Fibroblast of skin of right quadriceps (primary cell): ENCODE data around the gene KCNT1.

Experiments used
- DNase-seq: peaks from one replicate; pipeline ENCODE4 v3.0.0-alpha.2; 2013

Gene KCNT1

DNA sequence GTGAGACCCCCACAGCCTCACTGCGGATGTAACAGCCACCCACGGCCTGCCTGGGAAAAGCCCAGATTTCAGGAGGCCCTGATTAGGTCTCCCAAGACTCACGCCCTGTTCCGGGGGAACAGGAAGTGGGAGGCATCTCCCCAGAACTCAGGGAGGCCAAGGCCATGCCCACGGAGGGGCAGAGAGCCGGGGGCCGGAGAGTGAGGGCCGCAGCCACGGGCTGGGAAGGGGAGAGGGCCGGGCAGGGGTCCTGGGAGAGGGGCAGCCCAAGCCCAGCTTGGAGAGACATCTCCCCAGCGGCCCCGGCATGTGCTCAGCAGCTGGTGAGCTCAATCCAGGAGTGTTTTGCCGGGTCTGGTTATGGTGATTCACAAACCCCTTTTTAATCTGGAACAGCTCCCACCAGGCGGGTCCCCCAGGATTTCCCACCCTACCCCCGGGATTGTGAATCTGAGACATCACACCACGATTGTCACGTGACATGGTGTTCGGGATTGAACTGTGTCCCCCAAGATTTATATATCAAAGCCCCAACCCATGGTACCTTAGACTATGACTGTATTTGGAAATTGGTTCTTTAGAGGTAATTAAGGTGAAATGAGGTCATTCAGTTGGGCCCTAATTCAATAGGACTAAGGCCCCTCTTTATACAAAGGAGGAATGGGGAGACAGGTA is 26.6 kb downstream of the KCNT1 start:
- DNase-seq: no peak

DNA sequence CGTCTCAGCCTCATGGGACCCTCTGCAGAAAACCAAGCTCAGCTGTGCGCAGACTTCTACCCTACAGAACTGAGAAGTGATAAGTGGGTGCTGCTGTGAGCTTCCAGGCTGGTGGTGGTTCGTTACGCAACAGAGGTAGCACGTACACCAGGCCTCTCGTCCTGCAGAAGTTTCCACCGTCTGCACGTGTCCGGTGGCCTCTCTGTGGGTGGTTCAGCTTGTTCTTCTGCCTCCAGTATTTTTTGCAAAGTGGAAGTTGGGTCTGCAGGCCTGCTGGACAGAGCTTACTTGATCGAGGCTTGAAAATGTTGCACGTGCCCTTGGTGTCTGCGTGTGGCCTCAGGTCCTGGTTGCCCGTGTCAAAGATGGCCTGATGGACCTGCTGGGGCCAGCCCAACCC is 27.5 kb downstream of the KCNT1 start:
- DNase-seq: no peak

DNA sequence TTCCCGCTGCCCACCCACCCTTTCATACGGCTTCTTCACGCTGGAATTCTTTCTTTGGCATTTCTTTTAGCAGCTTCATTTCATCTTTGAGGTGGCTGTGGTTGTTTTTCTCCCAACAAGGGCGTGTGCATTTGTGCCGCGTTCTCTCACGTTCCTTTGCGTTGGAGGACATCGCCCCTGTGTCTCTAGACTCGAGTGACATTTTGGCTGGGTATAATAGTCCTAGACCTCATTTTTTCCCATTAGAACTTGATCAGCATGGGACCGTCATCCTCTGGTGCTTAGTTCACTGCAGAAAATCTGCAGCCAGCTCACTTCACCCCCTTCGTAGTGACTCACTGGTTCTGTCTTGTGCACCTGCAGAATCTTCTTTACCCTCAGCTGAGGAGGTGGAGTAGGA is 29.5 kb downstream of the KCNT1 start:
- DNase-seq: no peak

DNA sequence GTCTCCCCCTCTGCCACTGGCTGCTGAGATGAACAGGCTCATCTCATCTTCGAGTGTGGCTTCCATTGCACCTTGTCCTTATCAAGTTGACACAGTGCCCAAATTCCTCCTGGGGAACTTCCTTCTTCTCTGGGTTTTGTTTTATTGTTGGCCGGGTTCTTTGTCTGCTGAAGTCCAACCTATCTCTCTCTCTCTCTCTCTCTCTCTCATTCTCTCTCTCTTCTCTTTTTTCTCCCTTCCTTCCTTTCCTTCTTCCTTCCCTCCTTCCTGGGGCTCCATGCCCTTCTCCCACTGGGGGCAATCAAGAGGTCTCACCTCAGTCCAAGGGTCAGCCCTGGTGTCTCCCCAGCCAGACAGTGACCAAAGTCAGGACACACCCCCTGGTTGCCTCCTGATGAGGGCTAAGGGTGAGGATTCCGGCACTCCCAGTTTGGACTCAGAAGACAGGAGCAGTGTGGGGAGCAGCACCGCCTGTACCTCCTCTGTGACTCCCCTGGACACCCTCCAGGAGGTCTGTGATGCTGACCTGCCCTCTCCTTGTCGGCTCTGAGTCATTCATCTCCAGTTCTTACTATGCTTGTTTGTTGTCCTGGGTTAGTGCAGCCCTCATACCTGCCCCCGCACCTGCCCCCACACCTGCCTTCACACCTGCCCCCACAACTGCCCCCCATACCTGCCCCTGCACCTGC is 30.7 kb downstream of the KCNT1 start:
- no peak for DNase-seq

DNA sequence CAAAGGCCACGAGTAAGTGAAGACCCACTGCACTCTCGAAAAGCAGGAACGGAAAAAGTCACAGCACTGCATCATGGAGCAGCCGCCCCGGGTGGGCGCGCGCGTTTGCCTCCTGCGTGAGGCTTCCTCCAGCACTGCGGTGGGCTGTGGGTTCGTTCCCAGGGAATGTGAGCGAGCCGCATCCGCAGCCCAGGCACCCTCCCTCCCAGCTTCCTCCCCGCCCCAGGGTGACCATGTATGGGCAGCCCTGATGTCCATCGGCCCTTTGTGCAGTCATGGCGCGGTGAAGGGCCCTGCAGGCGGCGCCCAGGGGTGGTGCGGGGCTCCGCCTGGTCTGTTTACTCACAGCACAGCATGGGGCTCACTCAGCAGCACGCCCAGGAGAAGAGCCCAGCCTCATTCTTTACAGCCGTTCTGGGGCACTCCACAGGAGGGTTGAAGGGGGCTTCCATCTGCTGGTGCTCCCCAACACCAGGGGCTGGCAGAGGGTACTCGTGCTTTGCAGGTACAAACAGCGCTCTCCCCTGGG is 32.7 kb downstream of the KCNT1 start:
- no peak for DNase-seq

DNA sequence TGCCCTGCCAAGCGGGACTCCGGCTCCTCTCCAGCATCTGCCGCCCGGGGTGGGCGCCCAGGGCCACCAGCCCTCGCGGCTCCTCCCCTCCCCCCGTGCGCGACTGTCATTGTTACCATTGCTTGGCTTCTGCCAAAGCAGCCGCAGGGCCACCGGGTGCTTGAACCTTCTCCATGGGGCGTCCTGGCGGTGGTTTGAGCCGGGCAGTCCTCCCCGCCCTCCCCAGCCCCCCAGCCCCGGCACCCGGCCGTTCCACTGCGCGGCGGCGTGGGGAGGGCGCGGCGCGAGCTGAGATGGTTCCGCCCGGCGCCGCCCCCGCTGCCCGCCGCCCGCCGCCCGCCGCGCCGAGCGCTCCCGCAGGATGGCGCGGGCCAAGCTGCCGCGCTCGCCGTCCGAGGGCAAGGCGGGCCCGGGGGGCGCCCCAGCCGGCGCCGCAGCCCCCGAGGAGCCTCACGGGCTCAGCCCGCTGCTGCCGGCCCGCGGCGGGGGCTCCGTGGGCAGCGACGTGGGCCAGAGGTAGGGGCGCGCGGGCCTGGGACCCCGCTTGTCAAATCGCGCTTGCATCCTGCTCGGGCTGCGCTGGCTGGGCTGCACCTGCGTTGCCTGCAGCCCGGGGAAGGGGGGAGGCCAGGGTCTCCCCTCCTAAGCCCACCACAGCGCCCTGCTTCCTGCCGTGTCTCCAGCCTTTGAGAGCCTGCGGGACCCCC is 34.4 kb downstream of the KCNT1 start:
- DNase-seq: no peak

DNA sequence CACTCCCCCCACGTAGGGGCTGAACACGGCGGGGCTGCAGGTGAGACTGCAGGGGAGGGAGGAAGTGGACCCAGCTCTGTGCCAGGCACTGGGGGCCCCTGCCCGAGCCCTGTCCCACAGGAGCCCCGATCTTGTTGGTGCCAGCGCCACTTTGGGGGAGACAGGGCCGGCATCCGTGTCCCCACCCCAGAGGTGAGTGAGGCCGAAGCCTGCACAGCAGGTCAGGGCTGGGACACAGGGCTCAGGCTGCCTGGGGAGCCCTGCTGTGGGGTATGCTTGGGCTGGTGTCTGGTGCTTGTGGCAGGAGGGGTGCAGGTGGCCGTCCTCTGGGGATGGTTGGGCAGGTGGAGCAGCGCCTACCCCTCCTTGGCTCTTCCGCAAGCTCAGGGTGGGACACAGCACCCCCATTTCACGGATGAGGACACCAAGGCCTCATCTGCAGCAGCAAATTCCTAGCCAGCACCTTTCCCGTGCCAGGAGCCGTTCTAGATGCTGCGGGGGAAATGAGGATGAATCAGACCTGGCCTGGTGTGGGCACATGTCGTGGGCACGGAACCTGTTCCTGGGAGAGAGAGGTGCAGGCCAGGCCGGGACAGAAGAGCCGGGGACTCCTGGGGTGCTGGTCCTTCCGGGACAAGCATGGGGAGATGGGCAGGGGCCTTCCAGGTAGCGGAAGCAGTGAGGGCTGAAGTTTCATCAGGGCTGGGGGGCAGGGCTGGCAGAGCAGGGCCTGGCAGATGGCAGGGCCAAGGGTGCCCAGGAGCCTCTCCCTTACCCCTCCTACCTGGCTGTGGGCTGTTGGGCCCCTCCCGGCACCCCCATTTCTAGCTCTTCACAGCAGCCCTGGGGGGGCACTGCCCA is 35.2 kb downstream of the KCNT1 start:
- no peak for DNase-seq

DNA sequence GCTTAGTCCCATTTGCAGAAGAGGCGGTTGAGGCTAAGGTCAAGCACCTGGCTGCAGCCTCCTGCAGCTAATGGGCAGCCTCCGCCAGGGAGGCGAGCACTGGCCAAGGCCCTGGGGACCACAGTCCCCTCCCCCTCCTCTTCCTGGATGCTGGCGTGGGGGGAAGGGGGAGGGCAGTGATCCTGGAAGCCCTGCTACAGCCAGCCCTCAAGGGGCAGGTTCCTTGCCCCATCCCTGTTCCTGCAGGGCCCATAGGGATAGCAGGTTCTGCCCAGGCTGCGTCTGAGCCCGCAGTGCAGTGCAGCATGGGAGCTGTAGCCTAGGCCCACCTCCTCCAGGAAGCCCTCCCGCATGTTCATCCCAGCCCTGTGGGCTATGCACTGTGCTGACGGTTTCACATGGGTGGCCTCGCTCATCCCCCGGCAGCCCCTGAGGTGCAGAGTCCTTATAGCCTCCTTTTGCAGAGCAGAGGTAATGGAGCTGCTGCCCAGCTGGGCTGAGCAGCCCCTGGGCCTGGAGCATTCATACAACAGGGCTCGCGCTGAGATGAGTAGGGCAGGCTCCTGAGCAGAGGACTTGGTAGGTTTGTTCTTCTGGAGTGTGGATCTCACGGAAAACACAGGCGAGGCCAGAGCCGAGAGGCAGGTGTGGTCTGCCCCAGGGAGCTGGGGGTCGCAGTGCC is 36.0 kb downstream of the KCNT1 start:
- DNase-seq: no peak

DNA sequence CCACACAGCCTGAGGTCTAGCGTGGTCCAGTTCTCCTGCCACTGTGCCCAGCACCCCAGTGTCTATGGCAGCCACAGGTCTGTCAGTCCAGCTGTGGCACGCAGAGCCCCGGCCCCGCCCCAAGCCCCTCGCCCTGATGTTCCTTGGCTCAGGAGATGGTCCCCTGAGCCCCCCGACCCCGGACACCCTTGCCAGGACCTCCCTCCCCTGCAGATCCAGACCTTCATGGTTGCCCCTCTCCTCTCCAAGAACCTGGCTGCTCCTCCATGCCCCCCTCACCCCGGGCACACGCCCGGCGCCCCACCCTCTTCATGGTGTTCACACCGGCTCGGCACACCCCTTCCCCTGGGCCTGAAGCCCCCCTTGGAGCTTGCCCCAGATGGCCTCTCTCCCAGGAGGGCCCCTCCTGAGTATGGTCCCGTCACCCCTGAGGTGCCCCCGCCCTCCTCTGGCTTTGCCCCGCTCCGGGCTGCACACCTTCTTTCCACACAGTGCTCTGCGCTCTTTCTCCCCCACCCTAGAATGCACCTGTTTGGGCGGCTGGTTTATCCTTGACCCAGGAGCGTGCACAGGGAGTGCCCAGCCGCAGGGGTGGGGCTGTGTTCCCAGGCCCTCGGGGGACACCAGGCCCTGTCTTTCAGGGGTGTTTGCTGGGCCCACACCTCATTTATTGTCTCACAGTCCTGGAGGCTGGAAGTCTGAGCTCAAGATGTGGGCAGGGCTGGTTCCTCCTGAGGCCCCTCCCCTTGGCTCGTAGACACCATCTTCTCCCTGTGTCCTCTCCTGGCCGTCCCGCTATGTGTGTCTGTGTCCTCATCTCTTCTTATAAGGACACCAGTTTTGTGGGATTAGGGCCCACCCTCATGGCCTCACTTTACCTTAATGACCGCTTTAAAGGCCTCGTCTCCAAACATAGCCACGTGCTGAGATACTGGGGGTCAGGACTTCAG is 37.6 kb downstream of the KCNT1 start:
- no peak for DNase-seq

DNA sequence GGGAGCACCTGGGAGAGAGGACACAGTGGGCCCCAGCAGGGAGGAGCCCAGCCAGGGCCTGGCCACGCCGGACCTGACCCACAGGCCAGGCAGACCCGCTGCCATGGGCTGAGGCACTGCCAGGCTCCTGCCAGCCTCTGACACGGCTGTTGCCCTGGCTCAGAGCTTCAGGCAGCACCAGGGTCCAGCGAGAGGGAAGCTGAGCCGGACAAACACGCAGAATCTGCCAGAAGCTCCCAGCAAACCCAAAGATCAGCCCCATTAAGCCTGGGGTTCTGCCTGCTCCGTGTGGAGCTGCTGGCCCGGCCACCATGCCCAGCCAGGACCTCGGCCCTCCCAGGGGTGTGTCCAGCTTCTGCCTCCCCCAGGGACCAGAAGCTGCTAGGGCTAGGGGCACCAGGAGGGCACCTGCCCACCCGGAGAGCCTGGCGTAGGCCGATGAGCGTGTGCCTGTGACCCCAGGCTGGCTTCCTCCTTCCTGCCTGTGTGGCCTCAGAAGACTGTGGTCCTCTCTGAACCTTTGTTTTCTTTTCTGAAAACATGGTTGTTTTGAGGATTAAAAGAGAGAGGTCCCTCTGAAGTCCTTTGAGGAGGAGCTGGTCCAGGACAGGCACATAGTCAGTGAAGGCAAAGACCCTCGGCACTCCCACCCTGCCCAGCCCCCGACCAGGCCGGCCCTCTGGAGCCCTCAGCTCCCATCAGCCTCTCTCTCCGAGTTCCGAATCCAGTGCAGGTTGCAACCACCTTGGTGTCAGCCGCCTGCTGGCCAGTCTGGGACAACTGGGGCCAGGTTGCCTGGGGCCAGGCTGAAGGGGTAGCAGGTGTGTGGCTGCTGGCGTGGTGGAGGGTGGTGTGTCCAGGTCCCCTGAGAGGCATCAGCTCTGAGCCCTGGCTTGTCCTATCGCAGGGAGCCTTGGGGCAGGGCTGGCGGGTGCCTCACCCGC is 39.6 kb downstream of the KCNT1 start:
- no peak for DNase-seq

DNA sequence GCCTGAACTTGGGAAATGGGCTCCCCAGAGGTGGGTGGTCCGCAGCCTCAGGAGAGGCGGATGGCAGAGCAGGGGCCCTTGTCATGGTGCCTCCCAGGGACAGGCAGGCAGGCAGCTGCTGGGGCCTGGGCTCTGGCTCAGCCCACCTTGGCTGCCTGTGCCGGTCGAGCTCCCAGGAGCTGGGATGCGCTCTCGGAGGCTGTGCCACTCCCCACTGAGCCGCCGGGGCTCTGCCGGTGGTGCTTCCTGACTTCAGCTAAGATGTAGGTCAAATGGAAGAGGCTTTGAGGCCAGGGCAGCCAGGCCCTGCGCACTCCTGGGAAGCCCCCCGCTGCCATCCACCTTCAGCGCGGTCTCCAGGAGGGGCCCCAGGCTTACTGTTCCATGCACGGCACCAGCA is 41.0 kb downstream of the KCNT1 start:
- DNase-seq: no peak

DNA sequence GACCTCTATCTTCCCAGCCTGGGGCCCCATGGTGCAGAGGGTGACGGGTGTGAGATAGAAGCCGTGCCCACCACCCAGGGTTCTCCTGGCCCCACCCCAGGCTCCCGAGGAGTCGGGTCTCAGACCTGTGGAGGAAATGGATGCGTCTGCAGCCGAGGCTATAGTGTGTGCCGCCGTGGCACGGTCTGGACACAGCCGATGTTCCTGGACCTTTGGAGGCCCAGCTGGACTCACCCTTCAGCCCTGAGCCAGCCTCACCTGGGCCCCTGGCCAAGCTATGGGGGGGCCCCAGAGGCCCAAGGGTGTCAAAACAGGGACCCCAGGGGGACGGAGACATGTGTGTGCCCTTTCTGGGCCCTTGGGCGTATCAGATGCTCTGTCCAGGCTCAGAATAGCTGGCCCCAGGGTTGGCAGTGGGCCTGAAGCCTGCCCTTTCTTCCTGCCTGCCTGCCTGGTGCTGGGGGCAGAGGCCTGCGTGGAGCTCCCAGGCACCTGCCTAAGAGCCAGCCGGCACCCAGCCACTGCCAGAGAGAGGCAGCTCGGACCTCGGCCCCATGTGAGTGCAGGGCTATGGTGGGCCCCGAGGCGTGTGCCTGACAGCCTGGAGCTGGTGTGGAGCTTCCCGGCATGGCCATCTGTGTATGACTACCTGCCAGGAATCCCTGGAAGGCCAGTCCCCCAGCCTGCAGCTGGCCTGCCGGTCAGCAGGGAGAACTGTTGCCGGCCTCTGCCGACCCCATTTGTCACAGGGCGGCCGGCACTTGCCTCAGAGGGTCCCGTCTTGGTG is 41.8 kb downstream of the KCNT1 start:
- DNase-seq: no peak

DNA sequence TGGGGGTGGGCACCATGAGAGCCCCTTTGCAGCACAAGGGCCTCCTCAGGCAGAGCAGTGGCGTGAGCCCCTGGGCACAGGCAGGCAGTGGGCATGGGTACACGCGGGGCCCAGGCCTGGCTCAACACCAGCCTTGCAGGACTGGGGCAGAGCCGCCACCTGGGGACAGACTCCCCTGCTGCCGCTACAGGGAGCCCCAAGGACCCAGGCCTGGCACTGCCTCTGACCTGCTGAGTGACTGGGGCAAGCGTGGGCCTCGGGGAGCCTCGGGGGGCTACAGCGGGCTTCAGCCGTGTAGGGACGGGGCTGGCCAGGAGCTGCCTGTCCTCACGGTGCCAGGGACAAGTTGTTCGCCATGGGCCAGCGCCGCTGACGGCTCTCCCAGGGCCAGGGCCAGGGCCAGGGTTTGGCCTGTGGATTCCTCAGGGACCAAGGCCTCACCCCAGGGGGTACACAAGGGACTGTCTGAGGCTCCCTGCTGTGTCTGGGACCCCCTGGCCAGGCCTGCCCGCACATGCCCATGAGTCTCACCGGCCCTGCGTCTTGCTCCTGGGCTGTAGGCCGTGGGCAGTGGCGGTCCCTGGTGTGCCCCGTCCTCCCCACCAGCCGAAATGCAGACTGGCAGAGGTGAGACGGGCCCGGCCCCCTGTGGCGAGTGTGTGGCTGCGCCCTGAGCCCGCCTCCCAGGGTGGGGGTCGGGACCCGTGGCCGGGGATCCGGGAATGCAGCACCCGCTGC is 42.5 kb downstream of the KCNT1 start:
- no peak for DNase-seq

DNA sequence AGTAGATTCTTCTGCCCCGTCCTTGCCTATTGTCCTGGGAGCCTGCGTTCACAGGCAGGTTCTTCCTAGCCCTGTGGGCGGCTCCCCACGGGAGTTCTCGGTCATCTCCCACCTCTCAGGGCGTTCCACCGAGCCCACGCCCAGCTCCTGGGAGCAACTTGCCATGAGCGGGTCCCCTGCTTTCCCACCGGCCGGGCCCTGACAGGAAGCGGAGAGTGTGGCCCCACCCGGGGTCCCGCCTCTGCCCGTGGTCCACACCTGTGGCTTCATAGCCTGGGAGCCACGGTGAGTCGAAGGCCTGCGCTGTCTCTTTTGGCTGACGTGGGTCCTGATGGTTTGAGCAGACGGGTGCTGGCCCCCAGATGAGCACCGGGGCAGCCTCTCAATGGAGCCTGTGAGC is 43.2 kb downstream of the KCNT1 start:
- no peak for DNase-seq

DNA sequence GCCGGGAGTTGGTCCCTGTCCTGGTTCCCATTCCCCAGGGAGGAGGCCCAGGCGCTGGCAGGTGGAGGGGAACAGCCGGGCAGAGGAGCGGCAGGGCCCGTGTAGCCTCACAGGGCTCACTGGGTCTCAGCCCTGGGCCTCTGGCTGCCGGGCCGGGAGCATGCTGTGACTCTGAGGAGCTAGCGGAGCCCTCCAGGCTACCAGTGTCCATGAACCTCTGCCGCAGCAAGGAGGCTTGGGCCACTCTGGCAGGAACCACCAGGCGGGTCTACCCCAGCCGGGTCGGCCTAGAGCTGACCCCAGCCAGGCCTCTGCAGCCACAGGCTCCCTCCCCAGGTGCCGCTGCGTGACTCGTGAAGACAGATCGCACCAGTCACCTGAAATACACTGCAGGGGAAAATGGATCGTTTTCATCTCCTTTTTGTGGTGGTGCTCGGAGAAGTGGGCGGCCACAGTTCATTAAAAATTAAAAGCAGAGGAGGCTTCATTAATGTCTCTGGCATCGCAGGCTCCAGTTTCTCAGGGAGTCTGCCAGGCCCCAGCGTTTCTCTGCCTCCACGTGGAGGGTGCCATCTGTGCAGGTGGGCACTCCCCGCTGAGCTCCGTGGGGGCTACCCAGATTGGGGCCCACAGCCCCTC is 43.8 kb downstream of the KCNT1 start:
- DNase-seq: no peak

DNA sequence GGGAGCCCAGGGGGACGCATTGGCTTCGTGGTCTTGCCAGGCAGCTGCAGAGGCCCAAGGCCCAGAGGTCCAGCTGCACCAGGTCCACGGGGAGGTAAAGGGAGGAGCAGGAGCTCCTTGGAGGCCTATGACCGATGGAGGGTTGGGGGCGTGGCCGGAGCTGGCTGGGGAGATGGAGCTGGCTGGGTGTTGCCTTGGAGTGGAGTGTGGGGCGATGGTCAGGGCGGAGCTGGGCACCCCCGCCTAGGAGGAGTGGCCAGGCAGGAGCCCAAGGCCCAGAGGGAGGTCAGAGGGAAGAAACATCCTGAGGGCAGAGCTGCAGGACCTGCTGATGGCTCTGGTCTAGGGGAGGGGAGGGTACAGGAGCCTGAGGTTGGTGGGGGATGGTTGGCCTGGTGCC is 44.6 kb downstream of the KCNT1 start:
- no peak for DNase-seq

DNA sequence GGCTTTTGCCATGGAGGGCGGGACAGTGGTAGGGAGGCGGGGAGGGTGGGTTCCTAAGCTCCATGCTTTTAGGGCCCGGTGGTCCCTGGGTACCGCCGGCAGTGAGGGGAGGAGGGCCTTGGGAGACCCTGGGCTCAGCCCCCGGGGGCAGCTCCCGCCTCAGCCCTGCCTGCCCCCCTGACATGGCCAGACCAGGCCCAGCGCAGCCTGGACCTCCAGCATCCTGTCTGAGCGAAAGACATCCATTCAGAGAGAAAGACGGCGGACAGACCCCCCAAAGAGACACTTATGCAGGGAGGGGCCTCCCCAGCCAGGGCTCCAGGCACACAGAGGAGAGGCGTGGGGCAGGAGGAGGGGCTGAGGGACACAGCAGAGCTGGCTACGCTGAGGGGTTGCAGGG is 45.3 kb downstream of the KCNT1 start:
- no peak for DNase-seq

DNA sequence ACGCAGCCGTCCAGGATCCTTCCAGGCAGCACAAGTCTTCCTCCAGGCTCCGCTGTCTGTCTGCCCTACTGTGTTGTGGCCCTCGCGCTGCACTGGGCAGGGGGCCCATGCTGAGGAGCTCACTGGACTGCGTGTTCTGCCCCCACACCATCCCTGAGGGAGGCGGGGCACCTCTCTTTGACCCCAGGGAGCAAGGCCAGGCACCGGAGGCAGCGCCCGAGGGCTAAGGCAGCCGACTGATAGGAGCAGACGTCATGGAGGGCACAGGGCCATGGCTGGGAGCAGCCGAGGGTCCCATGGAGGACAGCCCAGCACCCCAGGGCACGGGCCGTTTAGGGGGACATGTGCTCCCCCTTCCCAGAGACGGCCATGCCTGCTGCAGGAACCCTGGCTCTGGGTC is 46.7 kb downstream of the KCNT1 start:
- no peak for DNase-seq
